Stimulated activated naive B cell treated with anti-CD40 and anti-IgM and Interleukin-4, amounts not matched to agents 10 μg/mL and 1 μg/mL and 100 μg/mL, for 72 hours (primary cell): ENCODE data around the gene CCND3.

Source experiments
- ATAC-seq, 2 donors: fragments of 150-1000 bp; cut with Tn5 transposase; replicated peaks; 2 replicates each; pipeline ENCODE4 v1.10.0; 2021; ENCODE audit warnings: moderate library complexity in 1 of 2
- DNase-seq: peaks from one replicate; pipeline ENCODE4 v3.0.0; 2021
- H3K27ac Mint-ChIP-seq: one replicate; pipeline ENCODE4 v1.8.0; 2022; ENCODE audit warnings: mild to moderate bottlenecking, mixed read lengths
- H3K27me3 Mint-ChIP-seq, 2 donors: one replicate each; pipeline ENCODE4 v1.8.0; 2022; ENCODE audit warnings: mixed read lengths in 2 of 2
- H3K36me3 Mint-ChIP-seq, 2 donors: one replicate each; pipeline ENCODE4 v1.8.0; 2022; ENCODE audit warnings: mixed read lengths in 2 of 2, mild to moderate bottlenecking in 1 of 2
- H3K4me1 Mint-ChIP-seq, 2 donors: one replicate each; pipeline ENCODE4 v1.8.0; 2022; ENCODE audit warnings: mixed read lengths in 2 of 2, mild to moderate bottlenecking in 1 of 2
- H3K4me3 Mint-ChIP-seq, 2 donors: one replicate each; pipeline ENCODE4 v1.8.0; 2022; ENCODE audit warnings: mild to moderate bottlenecking in 2 of 2, mixed read lengths in 2 of 2, moderate library complexity in 1 of 2
- H3K9me3 Mint-ChIP-seq, 2 donors: one replicate each; pipeline ENCODE4 v1.8.0; 2022; ENCODE audit warnings: mixed read lengths in 2 of 2, mild to moderate bottlenecking in 1 of 2

Gene CCND3

GRCh38 chr6:41894366-41895299 lies 47.0 kb downstream of the CCND3 start:
- H3K4me1 Mint-ChIP-seq: peaks cover 5 to 12% of the 10 kb centered on the region in 2 donors
- no peak for DNase-seq
- peak overlapping the region; percentile 96 for H3K27ac Mint-ChIP-seq
- no peak overlapping the region for H3K4me3 Mint-ChIP-seq
- no peaks in the 10 kb centered on the region for H3K36me3 Mint-ChIP-seq
- H3K9me3 Mint-ChIP-seq: no peaks in the 10 kb centered on the region
- ATAC-seq: peak; percentile 31 to 33
- H3K27me3 Mint-ChIP-seq: no peaks in the 10 kb centered on the region

- Mint-ChIP-seq H3K4me1 (peaks cover 5 to 12% of the 10 kb centered on the region in 2 donors), H3K27ac (no peak overlapping the region), H3K36me3 (no peaks in the 10 kb centered on the region), H3K4me3 (no peak overlapping the region), H3K27me3 (no peaks in the 10 kb centered on the region), H3K9me3 (no peaks in the 10 kb centered on the region)
- ATAC-seq (no peak), DNase-seq (no peak)
Measured at GRCh38 chr6:41892921-41893564, 48.6 kb downstream of the CCND3 start.

GRCh38 chr6:41887331-41887751 lies 54.3 kb downstream of the CCND3 start:
- Mint-ChIP-seq H3K4me3 (no peak overlapping the region), H3K27ac (no peak overlapping the region), H3K27me3 (no peaks in the 10 kb centered on the region), H3K36me3 (no peaks in the 10 kb centered on the region), H3K4me1 (no peaks in the 10 kb centered on the region), H3K9me3 (no peaks in the 10 kb centered on the region)
- no peak for ATAC-seq
- no peak for DNase-seq

GRCh38 chr6:41885930-41886329 lies 55.7 kb downstream of the CCND3 start:
- no peak overlapping the region for H3K27ac Mint-ChIP-seq
- no peak for ATAC-seq
- no peak for DNase-seq
- no peaks in the 10 kb centered on the region for H3K36me3 Mint-ChIP-seq
- no peak overlapping the region for H3K4me3 Mint-ChIP-seq
- H3K9me3 Mint-ChIP-seq: no peaks in the 10 kb centered on the region
- H3K4me1 Mint-ChIP-seq: no peaks in the 10 kb centered on the region
- no peaks in the 10 kb centered on the region for H3K27me3 Mint-ChIP-seq

- H3K4me1 Mint-ChIP-seq: peaks cover 0 to 1% of the 10 kb centered on the region in 2 donors
- H3K27ac Mint-ChIP-seq: no peak overlapping the region
- no peaks in the 10 kb centered on the region for H3K27me3 Mint-ChIP-seq
- H3K4me3 Mint-ChIP-seq: no peak overlapping the region
- H3K9me3 Mint-ChIP-seq: no peaks in the 10 kb centered on the region
- DNase-seq (no peak), ATAC-seq (no peak)
- no peaks in the 10 kb centered on the region for H3K36me3 Mint-ChIP-seq
Measured at GRCh38 chr6:41884957-41885356, 56.7 kb downstream of the CCND3 start.
